K562 (cell line): Measurements from ENCODE around the gene SEMA6D. TPM values are rescaled to one million over a fixed set of nuclear protein-coding genes. Genes with fewer than 3 reads are reported as not detected.

Experiments
- ATAC-seq: fragments of 200-7000 bp; cut with Tn5 transposase; 3 replicates; pipeline ENCODE4 v1.9.1; 2020; ENCODE audit warnings: moderate library complexity
- BruUV-seq: library from RNA; stranded (reverse); fragments of 400-500 nt; replicated peaks from 2 replicates; lab custom pipeline; 2021; lab: Mats Ljungman, UMichigan
- CTCF ChIA-PET: fragments of 300-600 bp; formaldehyde crosslinking; extraction: SDS; loops from one replicate; lab custom pipeline; 2021; ENCODE audit warnings: low intra/inter-chr PET ratio; lab: Yijun Ruan, JAX
- POLR2A ChIA-PET: fragments of 300-600, 350-650 bp; sonication (Branson Sonifier 250); formaldehyde crosslinking; extraction: SDS; loops from one replicate; lab custom pipeline; 2021; ENCODE audit warnings: antibody characterized with exemption, inconsistent platforms; lab: Yijun Ruan, JAX
- DNase-seq, 4 experiments: peaks; one replicate each; pipeline versions ENCODE4 v3.0.0 to v3.0.0-alpha.2; 2011 to 2018; ENCODE audit warnings: low spot score in 3 of 4, mixed read lengths in 3 of 4; ENCODE audit errors: extremely low read depth in 1 of 4
- FAIRE-seq: peaks from 2 replicates; lab custom pipeline; 2011; peaks lifted over from hg19 to GRCh38; lab: Jason Lieb, UNC
- H2AFZ ChIP-seq: 2 replicates; pipeline ENCODE4 v1.6.0; 2011; ENCODE audit warnings: low read depth, low read length, control low read depth, inconsistent platforms
- H3K27ac ChIP-seq: fragments of 200-600 bp; 3 replicates; pipeline ENCODE4 v1.8.0; 2011; ENCODE audit warnings: low read depth, mild to moderate bottlenecking, control low read depth, inconsistent platforms, low read length, moderate library complexity, mixed read lengths; ENCODE audit errors: extremely low read depth
- H3K27me3 ChIP-seq, 2 experiments: fragments of 300-600 bp in 1 of 2; 2 replicates in 1 of 2; 3 replicates in 1 of 2; pipeline versions ENCODE4 v1.6.0 to v1.8.0; 2011; ENCODE audit warnings: inconsistent platforms in 2 of 2, low read length in 2 of 2, mild to moderate bottlenecking in 1 of 2, mixed read lengths in 1 of 2, moderate library complexity in 1 of 2; ENCODE audit not compliant: control insufficient read depth in 2 of 2, insufficient read depth in 2 of 2
- H3K36me3 ChIP-seq: fragments of 300-600 bp; 3 replicates; pipeline ENCODE4 v1.8.0; 2011; ENCODE audit warnings: mild to moderate bottlenecking, low read length, inconsistent platforms; ENCODE audit not compliant: control insufficient read depth, insufficient read depth
- H3K4me1 ChIP-seq, 2 experiments: fragments of 200-600 bp in 1 of 2; replicated peaks in 1 of 2; 2 replicates in 1 of 2; 3 replicates in 1 of 2; pipeline versions ENCODE4 v1.5.1 to v1.8.0; 2011; ENCODE audit warnings: inconsistent platforms in 2 of 2, low read length in 2 of 2, mild to moderate bottlenecking in 1 of 2, mixed read lengths in 1 of 2, moderate library complexity in 1 of 2; ENCODE audit not compliant: control insufficient read depth in 2 of 2, insufficient read depth in 2 of 2
- H3K4me2 ChIP-seq: 2 replicates; pipeline ENCODE4 v1.6.1; 2011; ENCODE audit warnings: low read length, control low read depth, inconsistent platforms, mixed read lengths; ENCODE audit not compliant: insufficient read depth
- H3K4me3 ChIP-seq: fragments of 200-600 bp; sonication (generic), shearing (Covaris generic); 2 replicates; pipeline ENCODE4 v1.5.1; 2016; ENCODE audit warnings: control low read depth, inconsistent platforms
- H3K79me2 ChIP-seq: fragments of 200-600 bp; 3 replicates; pipeline ENCODE4 v1.8.0; 2011; ENCODE audit warnings: low read length, inconsistent platforms; ENCODE audit not compliant: control insufficient read depth, insufficient read depth
- H3K9ac ChIP-seq, 2 experiments: 2 replicates each; pipeline versions ENCODE4 v1.6.0 to v1.6.1; 2011; ENCODE audit warnings: low read depth in 2 of 2, low read length in 2 of 2, control low read depth in 1 of 2, inconsistent platforms in 1 of 2, mild to moderate bottlenecking in 1 of 2, mixed read lengths in 1 of 2; ENCODE audit not compliant: insufficient read depth in 1 of 2
- H3K9me1 ChIP-seq: one replicate; pipeline ENCODE4 v1.6.0; 2011; ENCODE audit warnings: inconsistent platforms, mild to moderate bottlenecking, low read length, moderate library complexity; ENCODE audit not compliant: control insufficient read depth, insufficient read depth
- H3K9me3 ChIP-seq: replicated peaks from 2 replicates; pipeline ENCODE4 v1.5.1; 2011; ENCODE audit warnings: low read depth, low read length, inconsistent platforms; ENCODE audit not compliant: control insufficient read depth, insufficient read depth
- H4K20me1 ChIP-seq: replicated peaks from 2 replicates; pipeline ENCODE4 v1.6.1; 2011; ENCODE audit warnings: low read length, inconsistent platforms, mixed read lengths; ENCODE audit not compliant: control insufficient read depth, insufficient read depth
- BRCA1 ChIP-seq, 2 experiments: fragments of 450-650 bp in 1 of 2; sonication (generic) in 1 of 2; formaldehyde crosslinking in 1 of 2; IDR thresholded peaks; 2 replicates each; pipeline versions ENCODE4 v1.5.0 to v1.6.1; 2017 to 2020; ENCODE audit warnings: mild to moderate bottlenecking in 1 of 2, missing genetic modification reagents in 1 of 2
- VEZF1 ChIP-seq: fragments of 200-800 bp; sonication (Bioruptor generic); IDR thresholded peaks from 2 replicates; pipeline ENCODE4 v1.6.1; 2017; ENCODE audit warnings: missing genetic modification characterization, missing compliant biosample characterization
- WGBS: fragments of 100-300 bp; shearing (Covaris generic); methylation state at CpG from one replicate; pipeline ENCODE4 v1.1.6; 2016; ENCODE audit warnings: low coverage, mixed read lengths; ENCODE audit not compliant: insufficient coverage; ENCODE audit errors: missing lambda C conversion rate; 5-methylcytosine and 5-hydroxymethylcytosine counted together
- in situ Hi-C: fragments of 300-500 bp; cut with MboI; formaldehyde crosslinking; loops from 4 replicates; pipeline ENCODE4 v1.15.0; 2018; ENCODE audit warnings: inconsistent platforms, mixed read lengths
- intact Hi-C: fragments of 100-400 bp; cut with micrococcal nuclease; formaldehyde crosslinking; loops from 2 replicates; pipeline ENCODE4 v1.14.2; 2022
- polyA plus RNA-seq, 8 experiments: library from polyadenylated mRNA; depleted of rRNA in 4 of 8; stranded (reverse) in 5 of 8; unstranded in 3 of 8; fragments of >200 nt; fragmentation: Nextera tagmentation in 2 of 8; fragmentation: Illumina TruSeq in 1 of 8; extraction: Ambion mirVana in 2 of 8; extraction: Trizol in 1 of 8; gene quantifications; 2 replicates each; pipeline versions ENCODE4 v1.2.1 to v1.2.3, GENCODE V29; 2011 to 2014; ENCODE audit warnings: inconsistent platforms in 1 of 8, missing spikeins in 1 of 8
- total RNA-seq, 7 experiments: library from RNA; depleted of rRNA in 6 of 7; stranded (reverse); fragments of >200 nt in 6 of 7; fragmentation: Illumina TruSeq in 2 of 7; extraction: Trizol in 2 of 7; gene quantifications; 2 replicates each; pipeline versions ENCODE4 v1.2.1 to v1.2.3, GENCODE V29; 2011 to 2021; ENCODE audit warnings: low replicate concordance in 1 of 7

Gene SEMA6D
- total and polyA plus RNA-seq, 9 of the 15 experiments (the other 6 are each of a cell fraction or from before 2014, with no cell fraction given): not detected

DNA sequence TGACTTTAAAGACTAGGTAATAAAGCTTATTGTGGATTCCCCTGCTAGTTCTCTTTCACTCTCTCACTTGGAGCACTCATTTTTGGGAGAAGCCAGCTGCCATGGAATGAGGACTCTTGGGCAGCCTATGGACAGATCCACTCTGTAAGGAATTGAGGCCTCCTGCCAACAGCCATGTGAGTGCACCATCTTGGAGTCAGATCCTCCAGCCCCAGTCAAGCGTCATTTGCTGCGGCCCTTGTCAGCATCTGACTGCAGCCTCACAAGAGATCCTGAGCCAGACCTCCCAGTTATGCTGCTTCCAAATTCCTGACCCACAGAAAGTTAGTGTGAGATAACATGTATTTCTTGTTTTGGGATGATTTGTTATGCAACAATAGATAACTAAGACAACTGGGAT lies 101.9 kb downstream of the SEMA6D start (continued):
- TF ChIP-seq BRCA1 (IDR thresholded peaks at IDR 0.05) (no peak), BRCA1 (CRISPR knock-in tag; IDR thresholded peaks at IDR 0.05) (no peak)

DNA sequence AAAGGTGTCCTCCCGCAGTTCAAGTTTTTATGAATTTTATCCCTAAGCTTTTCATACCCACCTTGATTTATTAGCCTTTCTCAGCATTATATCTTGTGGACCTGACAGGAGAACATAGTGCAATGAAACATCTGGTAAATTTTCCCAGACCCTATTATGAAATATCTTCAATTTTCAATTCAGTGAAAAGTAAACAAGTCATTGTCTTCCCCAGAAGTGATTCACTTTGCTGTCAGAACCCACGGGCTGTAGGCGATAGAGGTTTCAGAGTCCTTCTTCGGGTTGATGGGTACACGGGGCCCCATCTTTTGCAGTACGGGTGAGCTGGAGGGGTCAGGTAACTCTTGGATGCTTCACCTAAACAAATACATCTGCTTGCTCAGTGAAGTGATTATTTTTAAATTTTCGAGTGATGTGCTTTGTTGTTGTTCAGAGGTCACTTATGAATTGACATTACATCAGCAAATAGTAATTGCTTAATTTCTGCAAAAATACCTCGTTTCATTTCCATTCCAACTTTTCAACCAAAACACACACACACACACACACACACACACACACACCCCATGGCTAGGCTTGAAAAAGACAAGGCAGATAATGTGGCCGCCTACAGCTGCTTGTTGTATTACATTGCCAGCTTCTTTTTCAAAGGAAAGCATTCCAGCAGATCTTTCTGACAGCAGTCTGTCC lies 102.9 kb downstream of the SEMA6D start:
- ATAC-seq (no peak), DNase-seq (no peak), FAIRE-seq (no peak)
- Histone ChIP-seq H3K4me3 (no peak overlapping the region), H3K4me2 (no peak overlapping the region), H2AFZ (no peak overlapping the region), H3K9me3 (no peaks in the 10 kb centered on the region), H3K36me3 (no peaks in the 10 kb centered on the region), H3K27me3 (no peaks in the 10 kb centered on the region), H3K9me1 (no peaks in the 10 kb centered on the region), H4K20me1 (no peaks in the 10 kb centered on the region), H3K4me1 (no peaks in the 10 kb centered on the region), H3K9ac (no peak overlapping the region), H3K79me2 (no peaks in the 10 kb centered on the region), H3K27ac (no peak overlapping the region)
- TF ChIP-seq VEZF1 (CRISPR knock-in tag): no peak
- intact Hi-C loops (no loop called here), in situ Hi-C loops (no loop called here)
- BruUV-seq: no TSS peak
- ChIA-PET CTCF (no interaction called here), POLR2A (no interaction called here)
- 0% methylated on average over 9 of the region's 9 CpGs for WGBS
